Right lobe of liver (tissue), 4 donors: ENCODE data around the gene HELZ.

ENCODE experiments used
- POLR2A ChIP-seq: fragments of 450-650 bp; IDR thresholded peaks from one replicate; pipeline ENCODE4 v1.6.1; 2017; ENCODE audit warnings: antibody characterized with exemption, mild to moderate bottlenecking
- TF ChIP-seq, protein P1 (sequence below), 4 donors: fragments of 200-600 bp in 3 of 4; fragments of 450-650 bp in 1 of 4; IDR thresholded peaks; one replicate each; pipeline versions ENCODE4 v1.5.1 to v1.8.0; 2016 to 2022; ENCODE audit warnings: antibody characterized with exemption in 4 of 4, mild to moderate bottlenecking in 2 of 4
- donor health status: DM: no; HTN: no; CAD: no.
- donor health status: DM: no; HTN: no; CAD: no.
- donor health status: DM: no; HTN: yes; CAD: no.

DNA sequence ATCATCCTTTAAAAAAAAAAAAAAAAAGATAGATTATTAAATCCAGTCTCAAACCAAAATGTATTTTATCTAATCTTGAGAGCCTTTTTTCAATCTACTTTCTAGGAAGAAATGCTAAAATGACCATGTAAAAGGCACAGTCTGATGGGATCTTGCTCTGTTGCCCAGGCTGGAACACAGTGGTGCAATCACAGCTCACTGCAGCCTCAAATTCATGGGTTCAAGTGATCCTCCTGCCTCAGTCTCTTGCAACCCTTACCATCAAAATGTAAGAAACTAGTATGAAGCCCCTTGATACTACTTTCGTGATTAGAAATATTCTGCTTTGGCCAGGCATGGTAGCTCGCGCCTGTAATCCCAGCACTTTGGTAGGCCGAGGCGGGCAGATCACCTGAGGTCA is 70.8 kb downstream of the HELZ start:
- TF ChIP-seq, protein P1, sequence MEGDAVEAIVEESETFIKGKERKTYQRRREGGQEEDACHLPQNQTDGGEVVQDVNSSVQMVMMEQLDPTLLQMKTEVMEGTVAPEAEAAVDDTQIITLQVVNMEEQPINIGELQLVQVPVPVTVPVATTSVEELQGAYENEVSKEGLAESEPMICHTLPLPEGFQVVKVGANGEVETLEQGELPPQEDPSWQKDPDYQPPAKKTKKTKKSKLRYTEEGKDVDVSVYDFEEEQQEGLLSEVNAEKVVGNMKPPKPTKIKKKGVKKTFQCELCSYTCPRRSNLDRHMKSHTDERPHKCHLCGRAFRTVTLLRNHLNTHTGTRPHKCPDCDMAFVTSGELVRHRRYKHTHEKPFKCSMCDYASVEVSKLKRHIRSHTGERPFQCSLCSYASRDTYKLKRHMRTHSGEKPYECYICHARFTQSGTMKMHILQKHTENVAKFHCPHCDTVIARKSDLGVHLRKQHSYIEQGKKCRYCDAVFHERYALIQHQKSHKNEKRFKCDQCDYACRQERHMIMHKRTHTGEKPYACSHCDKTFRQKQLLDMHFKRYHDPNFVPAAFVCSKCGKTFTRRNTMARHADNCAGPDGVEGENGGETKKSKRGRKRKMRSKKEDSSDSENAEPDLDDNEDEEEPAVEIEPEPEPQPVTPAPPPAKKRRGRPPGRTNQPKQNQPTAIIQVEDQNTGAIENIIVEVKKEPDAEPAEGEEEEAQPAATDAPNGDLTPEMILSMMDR (IDR thresholded peaks at IDR 0.05): no peak
- TF ChIP-seq POLR2A: no peak
